A549 (cell line): ENCODE measurements around the gene APOBEC3A. TPM values are rescaled to one million over a fixed set of nuclear protein-coding genes. Genes with fewer than 3 reads are reported as not detected.

Source experiments
- ATAC-seq, 2 experiments: fragments of 200-7000 bp in 1 of 2; fragments of >200 bp in 1 of 2; cut with Nextera tagmentation in 1 of 2; cut with Tn5 transposase in 1 of 2; 3 replicates each; pipeline versions ENCODE4 v1.8.0 to v1.9.1; 2018 to 2020; ENCODE audit warnings: mild to moderate bottlenecking in 1 of 2, moderate library complexity in 1 of 2
- CTCF ChIA-PET: fragments of 300-600 bp; sonication (Branson Sonifier 250); formaldehyde crosslinking; extraction: SDS; loops from one replicate; lab custom pipeline; 2021; ENCODE audit warnings: antibody characterized with exemption, inconsistent platforms; lab: Yijun Ruan, JAX
- POLR2A ChIA-PET: fragments of 350-600 bp; formaldehyde crosslinking; extraction: SDS; loops from one replicate; lab custom pipeline; 2021; ENCODE audit warnings: antibody characterized with exemption, inconsistent platforms; lab: Yijun Ruan, JAX
- DNase-seq, 2 experiments: peaks; one replicate each; pipeline versions ENCODE4 v3.0.0 to v3.0.0-alpha.2; 2011 to 2016; ENCODE audit warnings: low read depth in 1 of 2, low spot score in 1 of 2
- FAIRE-seq: peaks from 2 replicates; lab custom pipeline; 2011; peaks lifted over from hg19 to GRCh38; lab: Jason Lieb, UNC
- H3K27ac ChIP-seq, 2 experiments: fragments of >200 bp; sonication (Bioruptor Twin); formaldehyde crosslinking; 3 replicates each; pipeline ENCODE4 v1.5.1; 2016 to 2017
- H3K4me1 ChIP-seq: fragments of >200 bp; sonication (Bioruptor Twin); formaldehyde crosslinking; 3 replicates; pipeline ENCODE4 v1.6.1; 2016
- H3K4me2 ChIP-seq: fragments of >200 bp; sonication (Bioruptor Twin); formaldehyde crosslinking; 3 replicates; pipeline ENCODE4 v1.6.1; 2016
- H3K4me3 ChIP-seq: fragments of >200 bp; sonication (Bioruptor Twin); formaldehyde crosslinking; 3 replicates; pipeline ENCODE4 v1.5.1; 2016
- H3K9me3 ChIP-seq: fragments of >200 bp; sonication (Bioruptor Twin); formaldehyde crosslinking; 3 replicates; pipeline ENCODE4 v1.6.1; 2016
- CBX2 ChIP-seq: fragments of 200-600 bp; sonication (generic); IDR thresholded peaks from 2 replicates; pipeline ENCODE4 v1.6.1; 2016; ENCODE audit warnings: low read depth, mild to moderate bottlenecking, borderline replicate concordance
- CHD4 ChIP-seq: fragments of 200-600 bp; sonication (generic); IDR thresholded peaks from 2 replicates; pipeline ENCODE4 v1.6.1; 2016; ENCODE audit warnings: antibody characterized with exemption, mild to moderate bottlenecking, borderline replicate concordance
- EHMT2 ChIP-seq: fragments of 200-600 bp; sonication (generic); IDR thresholded peaks from 2 replicates; pipeline ENCODE4 v1.6.1; 2016; ENCODE audit warnings: antibody characterized with exemption, low read depth, mild to moderate bottlenecking, moderate library complexity
- FOXS1 ChIP-seq: fragments of 250-450 bp; sonication (Bioruptor Pico); IDR thresholded peaks from 2 replicates; pipeline ENCODE4 v1.5.0; 2020; ENCODE audit warnings: mild to moderate bottlenecking, moderate library complexity
- GATA3 ChIP-seq: IDR thresholded peaks from 2 replicates; pipeline ENCODE4 v1.6.1; 2012; ENCODE audit warnings: borderline replicate concordance
- HES2 ChIP-seq: fragments of >200 bp; sonication (Bioruptor Twin); formaldehyde crosslinking; IDR thresholded peaks from 2 replicates; pipeline ENCODE4 v1.6.1; 2016
- MAFK ChIP-seq: fragments of 450-650 bp; IDR thresholded peaks from 2 replicates; pipeline ENCODE4 v1.6.1; 2014; ENCODE audit not compliant: partially characterized antibody
- NFE2L2 ChIP-seq: fragments of 150-350 bp; conservative IDR thresholded peaks from 2 replicates; pipeline ENCODE4 v1.6.1; 2014; ENCODE audit warnings: low read length
- NPAS2 ChIP-seq: fragments of 250-450 bp; sonication (Bioruptor Pico); IDR thresholded peaks from 2 replicates; pipeline ENCODE4 v1.8.0; 2022; ENCODE audit warnings: mild to moderate bottlenecking, moderate library complexity, borderline replicate concordance
- NR3C1 ChIP-seq: fragments of >200 bp; sonication (Bioruptor Twin); formaldehyde crosslinking; IDR thresholded peaks from 3 replicates; pipeline ENCODE4 v1.6.1; 2017
- POLR2AphosphoS2 ChIP-seq: conservative IDR thresholded peaks from 2 replicates; pipeline ENCODE4 v1.6.1; 2012; ENCODE audit warnings: low read length, improper control_type of control experiment, inconsistent platforms
- RAD21 ChIP-seq, 2 experiments: fragments of >200 bp in 1 of 2; sonication (Bioruptor Twin) in 1 of 2; formaldehyde crosslinking in 1 of 2; IDR thresholded peaks in 1 of 2; conservative IDR thresholded peaks in 1 of 2; 2 replicates in 1 of 2; 3 replicates in 1 of 2; pipeline ENCODE4 v1.6.1; 2012 to 2018; ENCODE audit warnings: inconsistent platforms in 1 of 2
- RARB ChIP-seq: fragments of 250-450 bp; sonication (Bioruptor Pico); IDR thresholded peaks from 2 replicates; pipeline ENCODE4 v1.8.0; 2021; ENCODE audit warnings: mild to moderate bottlenecking, moderate library complexity
- SMC3 ChIP-seq: fragments of >200 bp; sonication (Bioruptor Twin); formaldehyde crosslinking; IDR thresholded peaks from 3 replicates; pipeline ENCODE4 v1.6.1; 2018; ENCODE audit warnings: inconsistent platforms
- SREBF2 ChIP-seq: fragments of 450-650 bp; IDR thresholded peaks from 2 replicates; pipeline ENCODE4 v1.6.1; 2014; ENCODE audit warnings: mild to moderate bottlenecking, moderate library complexity
- ZSCAN20 ChIP-seq: fragments of 250-450 bp; sonication (Bioruptor Pico); IDR thresholded peaks from 2 replicates; pipeline ENCODE4 v1.8.0; 2022; ENCODE audit warnings: mild to moderate bottlenecking, moderate library complexity
- WGBS: methylation state at CpG from one replicate; pipeline ENCODE4 v1.1.6; 2017; ENCODE audit errors: missing lambda C conversion rate; 5-methylcytosine and 5-hydroxymethylcytosine counted together
- polyA plus RNA-seq, 4 experiments: library from polyadenylated mRNA; depleted of rRNA in 3 of 4; stranded (reverse); fragments of >200 nt; fragmentation: RNase III in 1 of 4; extraction: RNeasy Plus Mini Kit Qiagen cat#74134 plus additional on column Dnase treatment in 1 of 4; gene quantifications; 2 replicates in 3 of 4; 3 replicates in 1 of 4; pipeline ENCODE4 v1.2.3, GENCODE V29; 2011 to 2017
- TF ChIP-seq, protein P1 (sequence below): fragments of 250-450 bp; sonication (Bioruptor Pico); IDR thresholded peaks from 2 replicates; pipeline ENCODE4 v1.5.0; 2020; ENCODE audit warnings: low read depth, mild to moderate bottlenecking, moderate library complexity
- TF ChIP-seq, protein P2 (sequence below): fragments of >200 bp; sonication (Bioruptor Twin); formaldehyde crosslinking; IDR thresholded peaks from 3 replicates; pipeline ENCODE4 v1.5.1; 2016
- TF ChIP-seq, protein P3 (sequence below): IDR thresholded peaks from 2 replicates; pipeline ENCODE4 v1.6.1; 2012

Gene APOBEC3A
- polyA plus RNA-seq, 2 of the 4 experiments (the other 2 are of a cell fraction): not detected

DNA sequence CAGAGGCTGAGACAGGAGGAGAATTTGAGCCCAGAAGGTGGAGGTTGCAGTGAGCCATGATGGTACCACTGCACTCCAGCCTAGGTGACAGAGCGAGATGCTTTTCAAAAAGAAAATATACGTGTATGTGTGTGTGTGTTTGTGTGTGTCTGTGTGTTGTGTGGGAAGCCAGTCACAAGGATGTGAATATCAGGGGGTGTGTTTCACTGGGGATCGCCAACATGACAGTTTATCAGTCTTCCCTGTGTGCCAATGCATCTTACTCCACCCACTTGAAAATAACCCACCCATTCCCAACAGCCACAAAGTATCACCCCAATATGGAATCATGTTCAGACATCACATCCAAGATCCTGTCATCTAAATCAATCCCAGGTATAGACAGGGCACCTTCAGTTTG, 14.4 kb downstream of the APOBEC3A start:
- H3K4me2 ChIP-seq: no peak overlapping the region
- H3K4me3 ChIP-seq: no peak overlapping the region
- TF ChIP-seq GATA3 (no peak), NR3C1 (no peak), RARB (CRISPR knock-in tag) (no peak), SMC3 (no peak), CBX2 (no peak), HES2 (no peak), EHMT2 (no peak), SREBF2 (no peak)
- no peak for FAIRE-seq
- POLR2A ChIA-PET: no interaction called here
- no peak for DNase-seq
- ATAC-seq: no peak
- CTCF ChIA-PET: interaction anchor here (1.6 to 4.4 kb wide), 2 partner anchors 30 to 31 kb away, joined by 7 to 28 read pairs; no protein-coding TSS in a partner anchor
- 70% methylated on average over 3 of the region's 3 CpGs for WGBS
- H3K9me3 ChIP-seq: peaks cover 5% of the 10 kb centered on the region; the same call in 1 of the 3 replicates
- H3K4me1 ChIP-seq: no peaks in the 10 kb centered on the region
- H3K27ac ChIP-seq: no peak overlapping the region

DNA sequence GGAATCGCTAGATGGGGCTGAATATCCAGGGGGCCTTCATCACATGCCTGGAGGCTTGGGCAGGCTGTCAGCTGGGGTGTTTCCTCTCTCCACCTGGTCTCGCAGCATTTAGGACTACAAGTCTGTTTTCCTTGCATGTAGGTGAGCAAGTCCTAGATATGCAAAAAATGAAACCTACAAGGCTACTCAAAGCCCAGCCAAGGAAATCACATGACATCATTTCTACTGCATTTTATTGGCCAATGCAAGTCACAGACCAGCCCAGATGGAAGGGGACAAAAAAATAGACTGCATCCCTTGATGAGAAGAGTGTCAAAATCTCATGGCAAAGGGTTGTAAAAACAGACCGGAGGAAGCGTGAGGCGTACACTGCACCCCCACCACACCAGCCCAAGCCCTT, 15.1 kb downstream of the APOBEC3A start:
- Histone ChIP-seq H3K27ac (no peak overlapping the region), H3K4me3 (no peak overlapping the region), H3K9me3 (peaks cover 5% of the 10 kb centered on the region; the same call in 1 of the 3 replicates), H3K4me1 (no peaks in the 10 kb centered on the region), H3K4me2 (no peak overlapping the region)
- DNase-seq (no peak), ATAC-seq (no peak), FAIRE-seq (no peak)
- CTCF ChIA-PET: interaction anchor here (1.3 to 4.4 kb wide), 2 partner anchors 30 to 43 kb away, joined by 4 to 28 read pairs; no protein-coding TSS in a partner anchor
- WGBS: 80% methylated on average over 5 of the region's 5 CpGs
- TF ChIP-seq MAFK (no peak), RARB (CRISPR knock-in tag) (no peak), NPAS2 (CRISPR knock-in tag) (no peak), ZSCAN20 (CRISPR knock-in tag) (no peak), CHD4 (no peak), NFE2L2 (no peak)
- POLR2A ChIA-PET: no interaction called here

- peak; percentile 81 to 86 for ATAC-seq
- no peak for FAIRE-seq
- no peak overlapping the region for H3K27ac ChIP-seq
- POLR2A ChIA-PET: no interaction called here
- 39% methylated on average over 12 of the region's 15 CpGs for WGBS
- TF ChIP-seq, protein P1, sequence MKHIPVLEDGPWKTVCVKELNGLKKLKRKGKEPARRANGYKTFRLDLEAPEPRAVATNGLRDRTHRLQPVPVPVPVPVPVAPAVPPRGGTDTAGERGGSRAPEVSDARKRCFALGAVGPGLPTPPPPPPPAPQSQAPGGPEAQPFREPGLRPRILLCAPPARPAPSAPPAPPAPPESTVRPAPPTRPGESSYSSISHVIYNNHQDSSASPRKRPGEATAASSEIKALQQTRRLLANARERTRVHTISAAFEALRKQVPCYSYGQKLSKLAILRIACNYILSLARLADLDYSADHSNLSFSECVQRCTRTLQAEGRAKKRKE (CRISPR knock-in tag): no peak
- TF ChIP-seq POLR2AphosphoS2 (no peak), RAD21 (conservative IDR thresholded peaks at IDR 0.05 in 1 of 2, IDR thresholded peaks at IDR 0.05 in 1 of 2) (peak; percentile 53 to 59), SMC3 (peak; percentile 42; the same call in 2 of the 3 replicates), FOXS1 (CRISPR knock-in tag) (no peak)
- TF ChIP-seq, protein P2, sequence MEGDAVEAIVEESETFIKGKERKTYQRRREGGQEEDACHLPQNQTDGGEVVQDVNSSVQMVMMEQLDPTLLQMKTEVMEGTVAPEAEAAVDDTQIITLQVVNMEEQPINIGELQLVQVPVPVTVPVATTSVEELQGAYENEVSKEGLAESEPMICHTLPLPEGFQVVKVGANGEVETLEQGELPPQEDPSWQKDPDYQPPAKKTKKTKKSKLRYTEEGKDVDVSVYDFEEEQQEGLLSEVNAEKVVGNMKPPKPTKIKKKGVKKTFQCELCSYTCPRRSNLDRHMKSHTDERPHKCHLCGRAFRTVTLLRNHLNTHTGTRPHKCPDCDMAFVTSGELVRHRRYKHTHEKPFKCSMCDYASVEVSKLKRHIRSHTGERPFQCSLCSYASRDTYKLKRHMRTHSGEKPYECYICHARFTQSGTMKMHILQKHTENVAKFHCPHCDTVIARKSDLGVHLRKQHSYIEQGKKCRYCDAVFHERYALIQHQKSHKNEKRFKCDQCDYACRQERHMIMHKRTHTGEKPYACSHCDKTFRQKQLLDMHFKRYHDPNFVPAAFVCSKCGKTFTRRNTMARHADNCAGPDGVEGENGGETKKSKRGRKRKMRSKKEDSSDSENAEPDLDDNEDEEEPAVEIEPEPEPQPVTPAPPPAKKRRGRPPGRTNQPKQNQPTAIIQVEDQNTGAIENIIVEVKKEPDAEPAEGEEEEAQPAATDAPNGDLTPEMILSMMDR: peak; percentile 53
- TF ChIP-seq, protein P3, sequence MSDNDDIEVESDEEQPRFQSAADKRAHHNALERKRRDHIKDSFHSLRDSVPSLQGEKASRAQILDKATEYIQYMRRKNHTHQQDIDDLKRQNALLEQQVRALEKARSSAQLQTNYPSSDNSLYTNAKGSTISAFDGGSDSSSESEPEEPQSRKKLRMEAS: 0 out of 2 replicates have a peak, but pooled peaks have one; percentile 16
- TF ChIP-seq, all 56 proteins: peak for 4
- DNase-seq: peak; percentile 41 to 58
- Histone ChIP-seq H3K9me3 (peaks cover 5% of the 10 kb centered on the region; the same call in 1 of the 3 replicates), H3K4me3 (no peak overlapping the region), H3K4me1 (no peaks in the 10 kb centered on the region), H3K4me2 (0 out of 3 replicates have a peak overlapping the region, but pooled peaks have one; percentile 39)
- CTCF ChIA-PET: interaction anchor here (0.6 to 4.4 kb wide), 15 partner anchors 8 to 205 kb away, joined by 3 to 28 read pairs (median 4); no protein-coding TSS in a partner anchor
Observed at GRCh38 chr22:38973289-38974169, 16.1 kb downstream of the APOBEC3A start.
